K562 (cell line): ENCODE results near the gene PDCD1LG2. TPM values are rescaled to one million over a fixed set of nuclear protein-coding genes. Genes with fewer than 3 reads are reported as not detected.

ENCODE experiments used
- ATAC-seq: fragments of 200-7000 bp; cut with Tn5 transposase; 3 replicates; pipeline ENCODE4 v1.9.1; 2020; ENCODE audit warnings: moderate library complexity
- BruUV-seq: library from RNA; stranded (reverse); fragments of 400-500 nt; replicated peaks from 2 replicates; lab custom pipeline; 2021; lab: Mats Ljungman, UMichigan
- CTCF ChIA-PET: fragments of 300-600 bp; formaldehyde crosslinking; extraction: SDS; loops from one replicate; lab custom pipeline; 2021; ENCODE audit warnings: low intra/inter-chr PET ratio; lab: Yijun Ruan, JAX
- POLR2A ChIA-PET: fragments of 300-600, 350-650 bp; sonication (Branson Sonifier 250); formaldehyde crosslinking; extraction: SDS; loops from one replicate; lab custom pipeline; 2021; ENCODE audit warnings: antibody characterized with exemption, inconsistent platforms; lab: Yijun Ruan, JAX
- DNase-seq, 4 experiments: peaks; one replicate each; pipeline versions ENCODE4 v3.0.0 to v3.0.0-alpha.2; 2011 to 2018; ENCODE audit warnings: low spot score in 3 of 4, mixed read lengths in 3 of 4; ENCODE audit errors: extremely low read depth in 1 of 4
- FAIRE-seq: peaks from 2 replicates; lab custom pipeline; 2011; peaks lifted over from hg19 to GRCh38; lab: Jason Lieb, UNC
- H2AFZ ChIP-seq: 2 replicates; pipeline ENCODE4 v1.6.0; 2011; ENCODE audit warnings: low read depth, low read length, control low read depth, inconsistent platforms
- H3K27ac ChIP-seq: fragments of 200-600 bp; 3 replicates; pipeline ENCODE4 v1.8.0; 2011; ENCODE audit warnings: low read depth, mild to moderate bottlenecking, control low read depth, inconsistent platforms, low read length, moderate library complexity, mixed read lengths; ENCODE audit errors: extremely low read depth
- H3K27me3 ChIP-seq, 2 experiments: fragments of 300-600 bp in 1 of 2; 2 replicates in 1 of 2; 3 replicates in 1 of 2; pipeline versions ENCODE4 v1.6.0 to v1.8.0; 2011; ENCODE audit warnings: inconsistent platforms in 2 of 2, low read length in 2 of 2, mild to moderate bottlenecking in 1 of 2, mixed read lengths in 1 of 2, moderate library complexity in 1 of 2; ENCODE audit not compliant: control insufficient read depth in 2 of 2, insufficient read depth in 2 of 2
- H3K36me3 ChIP-seq: fragments of 300-600 bp; 3 replicates; pipeline ENCODE4 v1.8.0; 2011; ENCODE audit warnings: mild to moderate bottlenecking, low read length, inconsistent platforms; ENCODE audit not compliant: control insufficient read depth, insufficient read depth
- H3K4me1 ChIP-seq, 2 experiments: fragments of 200-600 bp in 1 of 2; replicated peaks in 1 of 2; 2 replicates in 1 of 2; 3 replicates in 1 of 2; pipeline versions ENCODE4 v1.5.1 to v1.8.0; 2011; ENCODE audit warnings: inconsistent platforms in 2 of 2, low read length in 2 of 2, mild to moderate bottlenecking in 1 of 2, mixed read lengths in 1 of 2, moderate library complexity in 1 of 2; ENCODE audit not compliant: control insufficient read depth in 2 of 2, insufficient read depth in 2 of 2
- H3K4me2 ChIP-seq: 2 replicates; pipeline ENCODE4 v1.6.1; 2011; ENCODE audit warnings: low read length, control low read depth, inconsistent platforms, mixed read lengths; ENCODE audit not compliant: insufficient read depth
- H3K4me3 ChIP-seq: fragments of 200-600 bp; sonication (generic), shearing (Covaris generic); 2 replicates; pipeline ENCODE4 v1.5.1; 2016; ENCODE audit warnings: control low read depth, inconsistent platforms
- H3K79me2 ChIP-seq: fragments of 200-600 bp; 3 replicates; pipeline ENCODE4 v1.8.0; 2011; ENCODE audit warnings: low read length, inconsistent platforms; ENCODE audit not compliant: control insufficient read depth, insufficient read depth
- H3K9ac ChIP-seq, 2 experiments: 2 replicates each; pipeline versions ENCODE4 v1.6.0 to v1.6.1; 2011; ENCODE audit warnings: low read depth in 2 of 2, low read length in 2 of 2, control low read depth in 1 of 2, inconsistent platforms in 1 of 2, mild to moderate bottlenecking in 1 of 2, mixed read lengths in 1 of 2; ENCODE audit not compliant: insufficient read depth in 1 of 2
- H3K9me1 ChIP-seq: one replicate; pipeline ENCODE4 v1.6.0; 2011; ENCODE audit warnings: inconsistent platforms, mild to moderate bottlenecking, low read length, moderate library complexity; ENCODE audit not compliant: control insufficient read depth, insufficient read depth
- H3K9me3 ChIP-seq: replicated peaks from 2 replicates; pipeline ENCODE4 v1.5.1; 2011; ENCODE audit warnings: low read depth, low read length, inconsistent platforms; ENCODE audit not compliant: control insufficient read depth, insufficient read depth
- H4K20me1 ChIP-seq: replicated peaks from 2 replicates; pipeline ENCODE4 v1.6.1; 2011; ENCODE audit warnings: low read length, inconsistent platforms, mixed read lengths; ENCODE audit not compliant: control insufficient read depth, insufficient read depth
- CEBPB ChIP-seq: fragments of 450-650 bp; IDR thresholded peaks from 2 replicates; pipeline ENCODE4 v1.6.1; 2016; ENCODE audit warnings: missing genetic modification characterization, missing compliant biosample characterization
- MBD2 ChIP-seq: sonication (generic); IDR thresholded peaks from 2 replicates; pipeline ENCODE4 v1.6.1; 2016; ENCODE audit warnings: low read depth, borderline replicate concordance
- RB1 ChIP-seq: fragments of 450-650 bp; IDR thresholded peaks from 2 replicates; pipeline ENCODE4 v1.6.1; 2017; ENCODE audit warnings: low read depth, mild to moderate bottlenecking
- TRIM24 ChIP-seq, 2 experiments: fragments of 450-650 bp; IDR thresholded peaks; 2 replicates each; pipeline ENCODE4 v1.6.1; 2016
- TRIM25 ChIP-seq: fragments of 450-650 bp; IDR thresholded peaks from 2 replicates; pipeline ENCODE4 v1.7.0; 2016; ENCODE audit warnings: borderline replicate concordance
- ZBTB9 ChIP-seq: fragments of 450-650 bp; formaldehyde crosslinking; IDR thresholded peaks from 2 replicates; pipeline ENCODE4 v1.4.0; 2020; ENCODE audit warnings: mild to moderate bottlenecking, moderate library complexity
- ZFP1 ChIP-seq: fragments of 450-650 bp; formaldehyde crosslinking; IDR thresholded peaks from 2 replicates; pipeline ENCODE4 v1.4.0; 2020; ENCODE audit warnings: mild to moderate bottlenecking, mixed read lengths
- ZNF280B ChIP-seq: fragments of 250-450 bp; sonication (Bioruptor Pico); IDR thresholded peaks from 2 replicates; pipeline ENCODE4 v1.5.1; 2021; ENCODE audit warnings: mild to moderate bottlenecking
- ZNF75A ChIP-seq: fragments of 450-650 bp; formaldehyde crosslinking; IDR thresholded peaks from 2 replicates; pipeline ENCODE4 v1.4.0; 2020; ENCODE audit warnings: mild to moderate bottlenecking
- in situ Hi-C: fragments of 300-500 bp; cut with MboI; formaldehyde crosslinking; loops from 4 replicates; pipeline ENCODE4 v1.15.0; 2018; ENCODE audit warnings: inconsistent platforms, mixed read lengths
- intact Hi-C: fragments of 100-400 bp; cut with micrococcal nuclease; formaldehyde crosslinking; loops from 2 replicates; pipeline ENCODE4 v1.14.2; 2022
- polyA plus RNA-seq, 8 experiments: library from polyadenylated mRNA; depleted of rRNA in 4 of 8; stranded (reverse) in 5 of 8; unstranded in 3 of 8; fragments of >200 nt; fragmentation: Nextera tagmentation in 2 of 8; fragmentation: Illumina TruSeq in 1 of 8; extraction: Ambion mirVana in 2 of 8; extraction: Trizol in 1 of 8; gene quantifications; 2 replicates each; pipeline versions ENCODE4 v1.2.1 to v1.2.3, GENCODE V29; 2011 to 2014; ENCODE audit warnings: inconsistent platforms in 1 of 8, missing spikeins in 1 of 8
- total RNA-seq, 7 experiments: library from RNA; depleted of rRNA in 6 of 7; stranded (reverse); fragments of >200 nt in 6 of 7; fragmentation: Illumina TruSeq in 2 of 7; extraction: Trizol in 2 of 7; gene quantifications; 2 replicates each; pipeline versions ENCODE4 v1.2.1 to v1.2.3, GENCODE V29; 2011 to 2021; ENCODE audit warnings: low replicate concordance in 1 of 7
- TF ChIP-seq, protein P1 (sequence below), 2 experiments: IDR thresholded peaks; 2 replicates each; pipeline ENCODE4 v1.6.1; 2012; ENCODE audit warnings: improper control_type of control experiment in 2 of 2, low read depth in 2 of 2, low read length in 2 of 2, borderline replicate concordance in 1 of 2
- TF ChIP-seq, protein P2 (sequence below): fragments of 250-450 bp; sonication (Bioruptor Pico); IDR thresholded peaks from 2 replicates; pipeline ENCODE4 v1.6.1; 2021; ENCODE audit warnings: mild to moderate bottlenecking

The PDCD1LG2 gene
- total and polyA plus RNA-seq, 9 of the 15 experiments (the other 6 are each of a cell fraction or from before 2014, with no cell fraction given): not detected

GRCh38 chr9:5563886-5564285 is 53.6 kb downstream of the PDCD1LG2 start:
- in situ Hi-C loops (no loop called here), intact Hi-C loops (no loop called here)
- FAIRE-seq (no peak), DNase-seq (no peak), ATAC-seq (no peak)
- no peak overlapping the region for H3K4me3 ChIP-seq
- H2AFZ ChIP-seq: no peak overlapping the region
- H3K9ac ChIP-seq: no peak overlapping the region
- no peaks in the 10 kb centered on the region for H3K27me3 ChIP-seq
- H3K4me1 ChIP-seq: no peaks in the 10 kb centered on the region
- no peaks in the 10 kb centered on the region for H3K9me3 ChIP-seq
- ChIA-PET CTCF (no interaction called here), POLR2A (interaction anchor here (1.1 to 1.4 kb wide), 2 partner anchors 14 to 34 kb away, joined by 3 to 5 read pairs; no protein-coding TSS in a partner anchor)
- no TSS peak for BruUV-seq
- H3K9me1 ChIP-seq: no peaks in the 10 kb centered on the region
- H3K79me2 ChIP-seq: no peaks in the 10 kb centered on the region
- H3K4me2 ChIP-seq: no peak overlapping the region
- H3K36me3 ChIP-seq: no peaks in the 10 kb centered on the region
- H3K27ac ChIP-seq: no peak overlapping the region
- H4K20me1 ChIP-seq: no peaks in the 10 kb centered on the region
- no peak for TF ChIP-seq TRIM24 (IDR thresholded peaks at IDR 0.05)
- no peak for TF ChIP-seq ZNF75A
- TF ChIP-seq, protein P1, sequence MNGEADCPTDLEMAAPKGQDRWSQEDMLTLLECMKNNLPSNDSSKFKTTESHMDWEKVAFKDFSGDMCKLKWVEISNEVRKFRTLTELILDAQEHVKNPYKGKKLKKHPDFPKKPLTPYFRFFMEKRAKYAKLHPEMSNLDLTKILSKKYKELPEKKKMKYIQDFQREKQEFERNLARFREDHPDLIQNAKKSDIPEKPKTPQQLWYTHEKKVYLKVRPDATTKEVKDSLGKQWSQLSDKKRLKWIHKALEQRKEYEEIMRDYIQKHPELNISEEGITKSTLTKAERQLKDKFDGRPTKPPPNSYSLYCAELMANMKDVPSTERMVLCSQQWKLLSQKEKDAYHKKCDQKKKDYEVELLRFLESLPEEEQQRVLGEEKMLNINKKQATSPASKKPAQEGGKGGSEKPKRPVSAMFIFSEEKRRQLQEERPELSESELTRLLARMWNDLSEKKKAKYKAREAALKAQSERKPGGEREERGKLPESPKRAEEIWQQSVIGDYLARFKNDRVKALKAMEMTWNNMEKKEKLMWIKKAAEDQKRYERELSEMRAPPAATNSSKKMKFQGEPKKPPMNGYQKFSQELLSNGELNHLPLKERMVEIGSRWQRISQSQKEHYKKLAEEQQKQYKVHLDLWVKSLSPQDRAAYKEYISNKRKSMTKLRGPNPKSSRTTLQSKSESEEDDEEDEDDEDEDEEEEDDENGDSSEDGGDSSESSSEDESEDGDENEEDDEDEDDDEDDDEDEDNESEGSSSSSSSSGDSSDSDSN (IDR thresholded peaks at IDR 0.05; ENCODE audit: borderline replicate concordance in 1 of 2, low read depth in 2 of 2, low read length in 2 of 2): no peak
- TF ChIP-seq ZBTB9 (CRISPR knock-in tag): no peak
- TF ChIP-seq, protein P2, sequence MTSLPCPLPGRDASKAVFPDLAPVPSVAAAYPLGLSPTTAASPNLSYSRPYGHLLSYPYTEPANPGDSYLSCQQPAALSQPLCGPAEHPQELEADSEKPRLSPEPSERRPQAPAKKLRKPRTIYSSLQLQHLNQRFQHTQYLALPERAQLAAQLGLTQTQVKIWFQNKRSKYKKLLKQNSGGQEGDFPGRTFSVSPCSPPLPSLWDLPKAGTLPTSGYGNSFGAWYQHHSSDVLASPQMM: no peak
- no peak for TF ChIP-seq MBD2
- no peak for TF ChIP-seq ZFP1
- no peak for TF ChIP-seq ZNF280B (CRISPR knock-in tag)
- no peak for TF ChIP-seq TRIM25
- no peak for TF ChIP-seq RB1
- no peak for TF ChIP-seq CEBPB (tag)
